HepG2 (cell line): Measurements from ENCODE around the gene EFNA2. TPM values are rescaled to one million over a fixed set of nuclear protein-coding genes. Genes with fewer than 3 reads are reported as not detected.

ENCODE experiments used
- BRD4 ChIP-seq: sonication (generic); formaldehyde crosslinking; IDR thresholded peaks from 2 replicates; pipeline ENCODE4 v1.4.0; 2020; ENCODE audit warnings: missing genetic modification reagents
- CENPBD1 ChIP-seq: sonication (generic); formaldehyde crosslinking; IDR thresholded peaks from 2 replicates; pipeline ENCODE4 v1.8.0; 2022; ENCODE audit warnings: missing genetic modification reagents, low read depth, mild to moderate bottlenecking, borderline replicate concordance
- GABPA ChIP-seq, 2 experiments: IDR thresholded peaks; 2 replicates each; pipeline ENCODE4 v1.6.1; 2011 to 2016; ENCODE audit warnings: low read depth in 2 of 2, low read length in 1 of 2, missing biosample characterization in 1 of 2, missing genetic modification characterization in 1 of 2
- GMEB1 ChIP-seq: sonication (generic); formaldehyde crosslinking; IDR thresholded peaks from 2 replicates; pipeline ENCODE4 v1.5.1; 2020; ENCODE audit warnings: missing genetic modification reagents, mild to moderate bottlenecking, borderline replicate concordance
- MIER3 ChIP-seq: IDR thresholded peaks from 2 replicates; pipeline ENCODE4 v1.6.1; 2016; ENCODE audit warnings: missing compliant biosample characterization, borderline replicate concordance
- NFE2L2 ChIP-seq: fragments of 150-350 bp; IDR thresholded peaks from 2 replicates; pipeline ENCODE4 v1.6.1; 2014; ENCODE audit warnings: low read length
- NFKB2 ChIP-seq: sonication (generic); formaldehyde crosslinking; IDR thresholded peaks from 2 replicates; pipeline ENCODE4 v1.4.0; 2020; ENCODE audit warnings: missing genetic modification reagents, borderline replicate concordance
- NR0B2 ChIP-seq: sonication (generic); formaldehyde crosslinking; IDR thresholded peaks from 2 replicates; pipeline ENCODE4 v1.4.0; 2020; ENCODE audit warnings: mild to moderate bottlenecking, missing genetic modification reagents
- NR1H2 ChIP-seq: sonication (generic); formaldehyde crosslinking; IDR thresholded peaks from 2 replicates; pipeline ENCODE4 v1.8.1; 2022; ENCODE audit warnings: low read depth, missing genetic modification reagents, borderline replicate concordance
- PAF1 ChIP-seq: IDR thresholded peaks from 2 replicates; pipeline ENCODE4 v1.6.1; 2016; ENCODE audit warnings: missing genetic modification reagents, missing compliant biosample characterization
- POLR2AphosphoS5 ChIP-seq: IDR thresholded peaks from 2 replicates; pipeline ENCODE4 v1.6.1; 2012; ENCODE audit warnings: low read depth, low read length
- SMAD1 ChIP-seq: sonication (generic); formaldehyde crosslinking; IDR thresholded peaks from 2 replicates; pipeline ENCODE4 v1.4.0; 2020; ENCODE audit warnings: missing genetic modification reagents, low read depth, mild to moderate bottlenecking, borderline replicate concordance
- SRF ChIP-seq: IDR thresholded peaks from 2 replicates; pipeline ENCODE4 v1.6.1; 2011; ENCODE audit warnings: mild to moderate bottlenecking, low read depth, low read length, moderate library complexity
- SRSF9 ChIP-seq: fragments of 200-400 bp; formaldehyde crosslinking; IDR thresholded peaks from 2 replicates; pipeline ENCODE4 v1.6.1; 2018; ENCODE audit warnings: borderline replicate concordance, mild to moderate bottlenecking, low read depth, low read length; ENCODE audit not compliant: insufficient read depth, poor library complexity, severe bottlenecking
- TBX3 ChIP-seq: fragments of 450-650 bp; IDR thresholded peaks from 2 replicates; pipeline ENCODE4 v1.6.1; 2017; ENCODE audit warnings: antibody characterized with exemption, mild to moderate bottlenecking, inconsistent platforms, borderline replicate concordance
- TCF7 ChIP-seq: sonication (generic); IDR thresholded peaks from 2 replicates; pipeline ENCODE4 v1.6.1; 2016; ENCODE audit warnings: antibody characterized with exemption, low read depth
- TFAP4 ChIP-seq: sonication (generic); IDR thresholded peaks from 2 replicates; pipeline ENCODE4 v1.6.1; 2016; ENCODE audit warnings: low read depth, borderline replicate concordance
- THAP11 ChIP-seq: IDR thresholded peaks from 2 replicates; pipeline ENCODE4 v1.6.1; 2016; ENCODE audit warnings: missing biosample characterization, missing genetic modification reagents
- TIGD3 ChIP-seq: sonication (generic); formaldehyde crosslinking; IDR thresholded peaks from 2 replicates; pipeline ENCODE4 v1.5.1; 2020; ENCODE audit warnings: mild to moderate bottlenecking, missing genetic modification reagents, borderline replicate concordance
- ZMAT5 ChIP-seq: sonication (generic); formaldehyde crosslinking; IDR thresholded peaks from 2 replicates; pipeline ENCODE4 v1.5.0; 2020; ENCODE audit warnings: mild to moderate bottlenecking, low read depth, missing genetic modification reagents, borderline replicate concordance
- ZNF343 ChIP-seq: sonication (generic); formaldehyde crosslinking; IDR thresholded peaks from 2 replicates; pipeline ENCODE4 v1.4.0; 2020; ENCODE audit warnings: mild to moderate bottlenecking, missing genetic modification reagents
- ZNF446 ChIP-seq: sonication (generic); formaldehyde crosslinking; IDR thresholded peaks from 2 replicates; pipeline ENCODE4 v1.5.0; 2020; ENCODE audit warnings: mild to moderate bottlenecking, missing genetic modification reagents
- ZNF724P ChIP-seq: sonication (generic); formaldehyde crosslinking; IDR thresholded peaks from 2 replicates; pipeline ENCODE4 v1.8.0; 2022; ENCODE audit warnings: missing genetic modification reagents, borderline replicate concordance
- ZNF775 ChIP-seq: sonication (generic); formaldehyde crosslinking; IDR thresholded peaks from 2 replicates; pipeline ENCODE4 v1.4.0; 2020; ENCODE audit warnings: missing genetic modification reagents, mild to moderate bottlenecking, moderate library complexity, borderline replicate concordance
- ZSCAN21 ChIP-seq: sonication (generic); formaldehyde crosslinking; IDR thresholded peaks from 2 replicates; pipeline ENCODE4 v1.8.0; 2022; ENCODE audit warnings: mild to moderate bottlenecking, missing genetic modification reagents, moderate library complexity, borderline replicate concordance
- polyA plus RNA-seq, 8 experiments: library from polyadenylated mRNA; depleted of rRNA in 3 of 8; stranded (reverse) in 7 of 8; unstranded in 1 of 8; fragments of >200 nt; fragmentation: Illumina TruSeq in 4 of 8; extraction: Trizol in 4 of 8; gene quantifications; 2 replicates each; pipeline versions ENCODE4 v1.2.1 to v1.2.3, GENCODE V29; 2011 to 2016; ENCODE audit warnings: low read depth in 4 of 8, missing spikeins in 1 of 8, mixed read lengths in 1 of 8; ENCODE audit not compliant: insufficient read depth in 1 of 8
- total RNA-seq, 5 experiments: library from RNA; depleted of rRNA; stranded (reverse); fragments of >200 nt; fragmentation: Illumina TruSeq; extraction: Trizol; gene quantifications; 2 replicates each; pipeline ENCODE4 v1.2.3, GENCODE V29; 2016; ENCODE audit warnings: low read depth in 1 of 5

The EFNA2 gene
- total and polyA plus RNA-seq, 2 of the 13 experiments (the other 11 are each of a cell fraction or from before 2014, with no cell fraction given): 6.0 to 9.9 TPM

GRCh38 chr19:1253514-1254080 is 32.1 kb upstream of the EFNA2 start (continued):
- TF ChIP-seq NR1H2 (CRISPR knock-in tag) (no peak), ZNF343 (no peak), NFE2L2 (no peak), SRF (no peak), ZMAT5 (CRISPR knock-in tag) (no peak), BRD4 (CRISPR knock-in tag) (no peak), TIGD3 (no peak), GMEB1 (CRISPR knock-in tag) (peak; percentile 38; the same call in 1 of the 2 replicates), GABPA (IDR thresholded peaks at IDR 0.05; ENCODE audit: low read depth, low read length) (no peak), GABPA (CRISPR knock-in tag; IDR thresholded peaks at IDR 0.05; ENCODE audit: low read depth) (no peak), CENPBD1 (CRISPR knock-in tag) (no peak), ZNF446 (no peak), NFKB2 (no peak), THAP11 (CRISPR knock-in tag) (peak; percentile 55; the same call in 1 of the 2 replicates), PAF1 (CRISPR knock-in tag) (no peak), SRSF9 (no peak), TCF7 (peak; percentile 54), TFAP4 (0 out of 2 replicates have a peak, but pooled peaks have one; percentile 20), ZNF775 (CRISPR knock-in tag) (no peak), NR0B2 (CRISPR knock-in tag) (no peak), ZNF724P (CRISPR knock-in tag) (no peak), MIER3 (peak; percentile 52; the same call in 1 of the 2 replicates), SMAD1 (no peak), POLR2AphosphoS5 (peak; percentile 43), TBX3 (no peak), ZSCAN21 (no peak; the same call in 1 of the 2 replicates)
